Prostate gland (tissue), 2 donors: Measurements from ENCODE around the gene MYO1D. TPM values are rescaled to one million over a fixed set of nuclear protein-coding genes. Genes with fewer than 3 reads are reported as not detected.

Experiments
- DNase-seq: peaks from one replicate; pipeline ENCODE4 v3.0.0-alpha.2; 2019; ENCODE audit warnings: low spot score
- H3K27ac ChIP-seq, 2 donors: fragments of 200-600 bp; sonication (generic); 2 replicates each; pipeline ENCODE4 v1.5.1; 2017 to 2019
- H3K27me3 ChIP-seq: fragments of 200-600 bp; sonication (generic); replicated peaks from 2 replicates; pipeline ENCODE4 v1.5.1; 2019; ENCODE audit not compliant: insufficient read depth
- H3K36me3 ChIP-seq, 2 donors: fragments of 200-600 bp; sonication (generic); 1 replicate in 1 of 2; 2 replicates in 1 of 2; pipeline versions ENCODE4 v1.5.1 to v1.8.1; 2017 to 2019
- H3K4me1 ChIP-seq: fragments of 200-600 bp; sonication (generic); replicated peaks from 2 replicates; pipeline ENCODE4 v1.5.1; 2019
- H3K4me3 ChIP-seq, 2 donors: fragments of 200-600 bp; sonication (generic); 2 replicates each; pipeline ENCODE4 v1.5.1; 2017 to 2019
- H3K9me3 ChIP-seq: fragments of 200-600 bp; sonication (generic); 2 replicates; pipeline ENCODE4 v1.5.1; 2017
- POLR2A ChIP-seq: fragments of 450-650 bp; IDR thresholded peaks from one replicate; pipeline ENCODE4 v1.6.1; 2016; ENCODE audit warnings: antibody characterized with exemption, mild to moderate bottlenecking
- POLR2AphosphoS5 ChIP-seq: sonication (generic); formaldehyde crosslinking; IDR thresholded peaks from one replicate; pipeline ENCODE4 v1.6.1; 2017; ENCODE audit warnings: antibody characterized with exemption
- WGBS: methylation state at CpG from one replicate; pipeline ENCODE4 v1.1.5; 2018; 5-methylcytosine and 5-hydroxymethylcytosine counted together
- intact Hi-C: fragments of 100-400 bp; cut with DNase I; formaldehyde crosslinking; loops from one replicate; pipeline ENCODE4 v1.14.2; 2022
- total RNA-seq, 2 donors: library from RNA; depleted of rRNA; stranded (reverse); fragments of >200 nt; gene quantifications; one replicate each; pipeline ENCODE4 v1.1.0, GENCODE V29; 2016
- TF ChIP-seq, protein P1 (sequence below), 4 experiments: fragments of 200-600 bp in 2 of 4; fragments of 450-650 bp in 2 of 4; sonication (generic) in 2 of 4; IDR thresholded peaks; 1 replicate in 3 of 4; 2 replicates in 1 of 4; pipeline ENCODE4 v1.5.1; 2016 to 2019; ENCODE audit warnings: antibody characterized with exemption in 4 of 4, mild to moderate bottlenecking in 2 of 4, moderate library complexity in 2 of 4

MYO1D gene
- total RNA-seq, 2 donors from 2014 or later = 44.2 to 45.2 TPM

- TF ChIP-seq, protein P1, sequence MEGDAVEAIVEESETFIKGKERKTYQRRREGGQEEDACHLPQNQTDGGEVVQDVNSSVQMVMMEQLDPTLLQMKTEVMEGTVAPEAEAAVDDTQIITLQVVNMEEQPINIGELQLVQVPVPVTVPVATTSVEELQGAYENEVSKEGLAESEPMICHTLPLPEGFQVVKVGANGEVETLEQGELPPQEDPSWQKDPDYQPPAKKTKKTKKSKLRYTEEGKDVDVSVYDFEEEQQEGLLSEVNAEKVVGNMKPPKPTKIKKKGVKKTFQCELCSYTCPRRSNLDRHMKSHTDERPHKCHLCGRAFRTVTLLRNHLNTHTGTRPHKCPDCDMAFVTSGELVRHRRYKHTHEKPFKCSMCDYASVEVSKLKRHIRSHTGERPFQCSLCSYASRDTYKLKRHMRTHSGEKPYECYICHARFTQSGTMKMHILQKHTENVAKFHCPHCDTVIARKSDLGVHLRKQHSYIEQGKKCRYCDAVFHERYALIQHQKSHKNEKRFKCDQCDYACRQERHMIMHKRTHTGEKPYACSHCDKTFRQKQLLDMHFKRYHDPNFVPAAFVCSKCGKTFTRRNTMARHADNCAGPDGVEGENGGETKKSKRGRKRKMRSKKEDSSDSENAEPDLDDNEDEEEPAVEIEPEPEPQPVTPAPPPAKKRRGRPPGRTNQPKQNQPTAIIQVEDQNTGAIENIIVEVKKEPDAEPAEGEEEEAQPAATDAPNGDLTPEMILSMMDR (IDR thresholded peaks at IDR 0.05) = no peak
- TF ChIP-seq POLR2A (no peak), POLR2AphosphoS5 (no peak)
- no peak overlapping the region for H3K27ac ChIP-seq
- no peaks in the 10 kb centered on the region for H3K36me3 ChIP-seq
- H3K27me3 ChIP-seq = no peaks in the 10 kb centered on the region
- no peaks in the 10 kb centered on the region for H3K9me3 ChIP-seq
- DNase-seq = no peak
- no peak overlapping the region for H3K4me3 ChIP-seq
- WGBS = 85% methylated on average over 3 of the region's 3 CpGs
- intact Hi-C loops = no loop called here
- no peaks in the 10 kb centered on the region for H3K4me1 ChIP-seq
These were observed 69.3 kb downstream of the MYO1D start for GRCh38 chr17:32807577-32807976.

DNA sequence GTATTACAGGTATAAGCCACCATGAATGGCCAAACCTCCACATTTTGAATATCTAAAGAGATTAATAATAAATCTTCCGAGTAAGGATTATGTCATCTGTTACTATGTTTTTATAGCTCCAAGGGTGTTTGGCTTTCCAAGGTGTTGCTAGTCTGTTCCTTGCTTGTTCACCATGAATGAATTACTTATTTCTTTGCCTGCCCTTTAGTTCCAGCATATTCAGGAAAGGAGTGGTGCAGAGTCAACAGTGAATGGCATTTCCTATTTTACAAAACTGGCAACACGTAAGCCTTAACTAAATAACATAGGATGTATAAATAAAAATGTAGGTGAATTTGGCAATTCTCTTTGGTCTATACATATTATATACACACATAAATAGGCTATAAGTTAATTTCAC is 70.3 kb downstream of the MYO1D start:
- Histone ChIP-seq H3K4me3 (no peak overlapping the region), H3K27me3 (no peaks in the 10 kb centered on the region), H3K36me3 (no peaks in the 10 kb centered on the region), H3K27ac (no peak overlapping the region), H3K4me1 (no peaks in the 10 kb centered on the region), H3K9me3 (no peaks in the 10 kb centered on the region)
- intact Hi-C loops = no loop called here
- WGBS = 69% methylated on average over 2 of the region's 2 CpGs
- TF ChIP-seq POLR2A = no peak
- TF ChIP-seq POLR2AphosphoS5 = no peak
- TF ChIP-seq, protein P1 (IDR thresholded peaks at IDR 0.05) = no peak
- no peak for DNase-seq

- H3K27me3 ChIP-seq = no peaks in the 10 kb centered on the region
- TF ChIP-seq POLR2AphosphoS5 (no peak), POLR2A (no peak)
- TF ChIP-seq, protein P1 (IDR thresholded peaks at IDR 0.05) = no peak
- no peaks in the 10 kb centered on the region for H3K9me3 ChIP-seq
- no peaks in the 10 kb centered on the region for H3K36me3 ChIP-seq
- WGBS = 66% methylated on average over 5 of the region's 5 CpGs
- intact Hi-C loops = no loop called here
- no peaks in the 10 kb centered on the region for H3K4me1 ChIP-seq
- no peak for DNase-seq
- H3K4me3 ChIP-seq = no peak overlapping the region
- H3K27ac ChIP-seq = no peak overlapping the region
These were observed 71.6 kb downstream of the MYO1D start for GRCh38 chr17:32805029-32805976.

DNA sequence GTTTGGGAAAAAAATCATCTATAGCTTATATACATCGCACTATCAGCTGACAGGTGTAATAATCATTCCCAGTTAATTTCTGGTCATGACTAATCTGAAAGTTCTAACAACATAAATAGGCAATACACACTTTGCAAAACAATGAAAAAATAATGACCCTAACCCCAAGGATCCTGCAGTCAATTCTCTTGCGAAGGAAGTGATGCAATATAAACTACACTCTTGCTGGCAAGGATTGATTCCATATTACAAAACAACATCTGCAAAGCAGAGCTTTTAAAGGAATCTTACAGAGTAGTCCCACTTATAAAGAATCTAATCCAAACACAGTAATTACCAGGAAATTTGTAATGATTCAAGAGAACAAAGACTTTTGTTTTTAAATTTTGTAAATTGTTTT is 73.4 kb downstream of the MYO1D start:
- DNase-seq = no peak
- Histone ChIP-seq H3K9me3 (no peaks in the 10 kb centered on the region), H3K27ac (no peak overlapping the region), H3K27me3 (no peaks in the 10 kb centered on the region), H3K4me3 (no peak overlapping the region), H3K36me3 (no peaks in the 10 kb centered on the region), H3K4me1 (no peaks in the 10 kb centered on the region)
- WGBS = 94% methylated on average over 2 of the region's 2 CpGs
- no peak for TF ChIP-seq POLR2AphosphoS5
- TF ChIP-seq, protein P1 (IDR thresholded peaks at IDR 0.05) = no peak
- TF ChIP-seq POLR2A = no peak
- intact Hi-C loops = no loop called here

DNA sequence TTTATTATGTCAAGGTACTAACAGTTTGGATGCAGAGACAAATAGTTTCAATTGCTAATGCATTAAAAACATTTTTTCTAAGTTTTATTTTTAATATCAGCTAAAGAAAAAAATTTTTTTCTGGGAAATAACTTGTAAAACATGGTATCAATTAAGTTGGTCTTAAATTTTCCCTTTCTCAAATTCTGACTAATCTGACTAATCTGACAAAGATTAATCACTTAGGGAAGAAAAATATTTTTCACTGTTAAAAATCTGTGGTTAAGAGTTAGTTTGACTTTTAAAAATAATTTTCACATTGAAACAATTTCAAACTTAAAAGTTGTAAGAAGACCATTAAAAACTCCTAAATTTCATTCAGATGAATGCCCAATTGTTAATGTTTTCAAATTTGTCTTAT is 74.6 kb downstream of the MYO1D start:
- Histone ChIP-seq H3K27ac (no peak overlapping the region), H3K36me3 (no peaks in the 10 kb centered on the region), H3K9me3 (no peaks in the 10 kb centered on the region), H3K4me1 (no peaks in the 10 kb centered on the region), H3K27me3 (no peaks in the 10 kb centered on the region), H3K4me3 (no peak overlapping the region)
- intact Hi-C loops = no loop called here
- TF ChIP-seq POLR2A (no peak), POLR2AphosphoS5 (no peak)
- TF ChIP-seq, protein P1 (IDR thresholded peaks at IDR 0.05) = no peak
- DNase-seq = no peak
